GM12878 (cell line): Measurements from ENCODE around the gene CELF2. TPM values are rescaled to one million over a fixed set of nuclear protein-coding genes. Genes with fewer than 3 reads are reported as not detected.

Experiments
- ATAC-seq: fragments of 200-7000 bp; cut with Tn5 transposase; 3 replicates; pipeline ENCODE4 v1.9.1; 2020; ENCODE audit warnings: mild to moderate bottlenecking, moderate library complexity
- BruUV-seq: library from RNA; stranded (reverse); fragments of 400-500 nt; replicated peaks from 2 replicates; lab custom pipeline; 2021; lab: Mats Ljungman, UMichigan
- CTCF ChIA-PET: fragments of 300-600 bp; sonication (Branson Sonifier 250); formaldehyde crosslinking; extraction: SDS; loops from one replicate; lab custom pipeline; 2021; ENCODE audit warnings: inconsistent platforms; lab: Yijun Ruan, JAX
- POLR2A ChIA-PET: fragments of 350-600 bp; formaldehyde crosslinking; extraction: SDS; loops from one replicate; lab custom pipeline; 2021; ENCODE audit warnings: inconsistent platforms; lab: Charles Lee
- RAD21 ChIA-PET: fragments of 300-600 bp; sonication (Branson Sonifier 250); formaldehyde crosslinking; loops from one replicate; lab custom pipeline; 2023; ENCODE audit warnings: antibody characterized with exemption; ENCODE audit not compliant: unreplicated experiment; lab: Charles Lee
- SMC1A ChIA-PET: fragments of 300-600 bp; sonication (Branson Sonifier 250); formaldehyde crosslinking; loops from one replicate; lab custom pipeline; 2023; ENCODE audit not compliant: unreplicated experiment, uncharacterized antibody; lab: Charles Lee
- DNase-seq: peaks from one replicate; pipeline ENCODE4 v3.0.0-alpha.2; 2011; ENCODE audit warnings: low read depth, low spot score
- FAIRE-seq: peaks from 3 replicates; lab custom pipeline; 2011; peaks lifted over from hg19 to GRCh38; lab: Jason Lieb, UNC
- H2AFZ ChIP-seq: 2 replicates; pipeline ENCODE4 v1.6.0; 2011; ENCODE audit warnings: low read depth, low read length, control low read depth; ENCODE audit not compliant: control insufficient read depth
- H3K27ac ChIP-seq: 2 replicates; pipeline ENCODE4 v1.5.1; 2011; ENCODE audit warnings: control low read depth; ENCODE audit not compliant: control insufficient read depth, insufficient read depth
- H3K27me3 ChIP-seq, 2 experiments: replicated peaks in 1 of 2; 2 replicates each; pipeline versions ENCODE4 v1.6.0 to v1.6.1; 2011; ENCODE audit warnings: low read length in 1 of 2; ENCODE audit not compliant: control insufficient read depth in 2 of 2, insufficient read depth in 2 of 2
- H3K36me3 ChIP-seq, 2 experiments: 2 replicates each; pipeline ENCODE4 v1.5.1; 2011; ENCODE audit warnings: low read length in 1 of 2; ENCODE audit not compliant: control insufficient read depth in 2 of 2, insufficient read depth in 2 of 2
- H3K4me1 ChIP-seq: 2 replicates; pipeline ENCODE4 v1.6.1; 2011; ENCODE audit warnings: mild to moderate bottlenecking, low read length, moderate library complexity, mixed read lengths; ENCODE audit not compliant: control insufficient read depth, insufficient read depth
- H3K4me2 ChIP-seq: 2 replicates; pipeline ENCODE4 v1.6.0; 2011; ENCODE audit warnings: control low read depth; ENCODE audit not compliant: control insufficient read depth, insufficient read depth
- H3K4me3 ChIP-seq: fragments of 200-600 bp; sonication (generic); 2 replicates; pipeline ENCODE4 v1.5.1; 2016
- H3K79me2 ChIP-seq: 2 replicates; pipeline ENCODE4 v1.6.0; 2011; ENCODE audit warnings: low read length; ENCODE audit not compliant: control insufficient read depth, insufficient read depth
- H3K9ac ChIP-seq: 2 replicates; pipeline ENCODE4 v1.8.0; 2011; ENCODE audit warnings: low read length, control low read depth, mixed read lengths; ENCODE audit not compliant: control insufficient read depth, insufficient read depth
- H3K9me3 ChIP-seq: replicated peaks from 3 replicates; pipeline ENCODE4 v1.5.1; 2011; ENCODE audit warnings: mild to moderate bottlenecking, low read length; ENCODE audit not compliant: control insufficient read depth, insufficient read depth
- H4K20me1 ChIP-seq: 2 replicates; pipeline ENCODE4 v1.6.0; 2011; ENCODE audit not compliant: control insufficient read depth, insufficient read depth
- ASH2L ChIP-seq: fragments of 300-600, 200-600 bp; sonication (generic); IDR thresholded peaks from 2 replicates; pipeline ENCODE4 v1.6.1; 2017; ENCODE audit warnings: low read depth, mild to moderate bottlenecking, borderline replicate concordance
- CEBPB ChIP-seq, 2 experiments: fragments of 150-350 bp in 1 of 2; IDR thresholded peaks; 2 replicates each; pipeline ENCODE4 v1.6.1; 2012 to 2014; ENCODE audit warnings: low read depth in 2 of 2, low read length in 2 of 2, borderline replicate concordance in 1 of 2, inconsistent platforms in 1 of 2
- CHD1 ChIP-seq: IDR thresholded peaks from 2 replicates; pipeline ENCODE4 v1.6.1; 2012; ENCODE audit warnings: low read depth, low read length, improper control_type of control experiment
- KLF5 ChIP-seq: fragments of 450-650 bp; IDR thresholded peaks from 2 replicates; pipeline ENCODE4 v1.6.1; 2014; ENCODE audit warnings: mild to moderate bottlenecking; ENCODE audit not compliant: partially characterized antibody
- NFXL1 ChIP-seq: fragments of 450-650 bp; IDR thresholded peaks from 2 replicates; pipeline ENCODE4 v1.6.1; 2017; ENCODE audit warnings: antibody characterized with exemption, mild to moderate bottlenecking, borderline replicate concordance
- PKNOX1 ChIP-seq: fragments of 450-650 bp; IDR thresholded peaks from 2 replicates; pipeline ENCODE4 v1.6.1; 2016; ENCODE audit warnings: mild to moderate bottlenecking
- ZNF24 ChIP-seq: fragments of 450-650 bp; IDR thresholded peaks from 2 replicates; pipeline ENCODE4 v1.6.1; 2017; ENCODE audit warnings: antibody characterized with exemption, mild to moderate bottlenecking
- WGBS: methylation state at CpG from one replicate; pipeline ENCODE4 v1.1.6; 2016; ENCODE audit warnings: low lambda C conversion rate; ENCODE audit not compliant: insufficient replicate concordance, insufficient coverage; ENCODE audit errors: missing lambda C conversion rate; 5-methylcytosine and 5-hydroxymethylcytosine counted together
- in situ Hi-C: fragments of 300-500 bp; cut with MboI; formaldehyde crosslinking; loops from 9 replicates; pipeline ENCODE4 v1.14.3; 2018; ENCODE audit warnings: mixed read lengths
- intact Hi-C: fragments of 100-400 bp; cut with micrococcal nuclease; formaldehyde crosslinking; loops from one replicate; pipeline ENCODE4 v1.14.2; 2022; ENCODE audit not compliant: unreplicated experiment
- polyA plus RNA-seq, 11 experiments: library from polyadenylated mRNA; depleted of rRNA in 4 of 11; unstranded in 6 of 11; stranded (reverse) in 5 of 11; fragments of >200 nt; fragmentation: Nextera tagmentation in 4 of 11; fragmentation: Illumina TruSeq in 1 of 11; extraction: Ambion mirVana in 4 of 11; extraction: Trizol in 1 of 11; gene quantifications; 1 replicate in 1 of 11; 2 replicates in 10 of 11; pipeline versions ENCODE4 v1.2.1 to v1.2.3, GENCODE V29; 2011 to 2016; ENCODE audit warnings: inconsistent platforms in 2 of 11, missing spikeins in 2 of 11, low read depth in 1 of 11
- total RNA-seq, 4 experiments: library from RNA; depleted of rRNA in 3 of 4; stranded (reverse); fragments of >200 nt in 3 of 4; fragmentation: Illumina TruSeq in 1 of 4; extraction: Trizol in 1 of 4; gene quantifications; 2 replicates each; pipeline versions ENCODE4 v1.2.1 to v1.2.3, GENCODE V29; 2013 to 2021
- TF ChIP-seq, protein P1 (sequence below): IDR thresholded peaks from 2 replicates; pipeline ENCODE4 v1.6.1; 2011; ENCODE audit warnings: mild to moderate bottlenecking, low read depth, low read length, moderate library complexity; ENCODE audit not compliant: insufficient replicate concordance
- TF ChIP-seq, protein P2 (sequence below): fragments of 450-650 bp; IDR thresholded peaks from 2 replicates; pipeline ENCODE4 v1.6.1; 2017; ENCODE audit warnings: antibody characterized with exemption, mild to moderate bottlenecking, moderate library complexity

The CELF2 gene
- total and polyA plus RNA-seq, 10 of the 15 experiments (the other 5 are each of a cell fraction or from before 2014, with no cell fraction given): 20.8 to 129 (median 86.3) TPM

DNA sequence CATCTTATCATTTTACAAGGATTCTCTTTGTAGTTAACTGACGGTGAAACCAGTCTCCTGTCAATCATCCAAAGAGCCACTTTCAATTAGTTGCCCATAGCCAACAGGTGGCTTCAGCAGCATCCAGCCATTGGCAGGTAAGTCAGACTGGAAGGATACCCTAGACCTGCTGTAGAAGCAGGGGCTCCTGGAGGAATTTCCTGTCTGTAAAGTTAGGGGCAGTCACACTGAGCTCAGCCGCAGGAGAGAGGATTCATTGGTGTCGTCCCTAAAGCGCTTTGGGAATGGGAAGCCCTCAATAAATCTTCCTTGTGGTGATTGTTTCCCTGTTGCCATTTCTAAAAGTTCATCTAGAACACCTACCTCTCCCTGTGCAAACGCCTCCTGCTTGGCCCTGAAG lies 140.4 kb downstream of the CELF2 start:
- Histone ChIP-seq H3K4me2 (no peak overlapping the region), H3K79me2 (peaks cover 9% of the 10 kb centered on the region), H3K27ac (no peak overlapping the region), H3K9me3 (no peaks in the 10 kb centered on the region), H3K9ac (no peak overlapping the region), H2AFZ (no peak overlapping the region), H3K4me3 (no peak overlapping the region), H3K27me3 (no peaks in the 10 kb centered on the region), H4K20me1 (no peaks in the 10 kb centered on the region), H3K36me3 (no peaks in the 10 kb centered on the region)
- ATAC-seq (no peak), DNase-seq (no peak), FAIRE-seq (no peak)
- RAD21 ChIA-PET: no interaction called here
- intact Hi-C loops (no loop called here), in situ Hi-C loops (no loop called here)
- SMC1A ChIA-PET: interaction anchor here (1.0 to 4.3 kb wide), 5 partner anchors 12 to 47 kb away, joined by 3 to 24 read pairs (median 5); no protein-coding TSS in a partner anchor
- WGBS: 96% methylated on average over 5 of the region's 5 CpGs
- POLR2A ChIA-PET: interaction anchor here (0.6 to 1.1 kb wide), 2 partner anchors 9 to 98 kb away, joined by 3 to 5 read pairs; no protein-coding TSS in a partner anchor
- CTCF ChIA-PET: interaction anchor here (1.0 kb wide), 1 partner anchor 114 kb away, joined by 3 read pairs; no protein-coding TSS in a partner anchor
- TF ChIP-seq, protein P1, sequence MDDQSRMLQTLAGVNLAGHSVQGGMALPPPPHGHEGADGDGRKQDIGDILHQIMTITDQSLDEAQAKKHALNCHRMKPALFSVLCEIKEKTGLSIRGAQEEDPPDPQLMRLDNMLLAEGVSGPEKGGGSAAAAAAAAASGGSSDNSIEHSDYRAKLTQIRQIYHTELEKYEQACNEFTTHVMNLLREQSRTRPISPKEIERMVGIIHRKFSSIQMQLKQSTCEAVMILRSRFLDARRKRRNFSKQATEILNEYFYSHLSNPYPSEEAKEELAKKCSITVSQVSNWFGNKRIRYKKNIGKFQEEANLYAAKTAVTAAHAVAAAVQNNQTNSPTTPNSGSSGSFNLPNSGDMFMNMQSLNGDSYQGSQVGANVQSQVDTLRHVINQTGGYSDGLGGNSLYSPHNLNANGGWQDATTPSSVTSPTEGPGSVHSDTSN: peak; percentile 31
- TF ChIP-seq NFXL1 (no peak), CHD1 (no peak), PKNOX1 (peak; percentile 64), ASH2L (no peak), ZNF24 (no peak), CEBPB (IDR thresholded peaks at IDR 0.05; ENCODE audit: borderline replicate concordance in 1 of 2, low read depth in 2 of 2, low read length in 2 of 2) (no peak), KLF5 (no peak)
- TF ChIP-seq, protein P2, sequence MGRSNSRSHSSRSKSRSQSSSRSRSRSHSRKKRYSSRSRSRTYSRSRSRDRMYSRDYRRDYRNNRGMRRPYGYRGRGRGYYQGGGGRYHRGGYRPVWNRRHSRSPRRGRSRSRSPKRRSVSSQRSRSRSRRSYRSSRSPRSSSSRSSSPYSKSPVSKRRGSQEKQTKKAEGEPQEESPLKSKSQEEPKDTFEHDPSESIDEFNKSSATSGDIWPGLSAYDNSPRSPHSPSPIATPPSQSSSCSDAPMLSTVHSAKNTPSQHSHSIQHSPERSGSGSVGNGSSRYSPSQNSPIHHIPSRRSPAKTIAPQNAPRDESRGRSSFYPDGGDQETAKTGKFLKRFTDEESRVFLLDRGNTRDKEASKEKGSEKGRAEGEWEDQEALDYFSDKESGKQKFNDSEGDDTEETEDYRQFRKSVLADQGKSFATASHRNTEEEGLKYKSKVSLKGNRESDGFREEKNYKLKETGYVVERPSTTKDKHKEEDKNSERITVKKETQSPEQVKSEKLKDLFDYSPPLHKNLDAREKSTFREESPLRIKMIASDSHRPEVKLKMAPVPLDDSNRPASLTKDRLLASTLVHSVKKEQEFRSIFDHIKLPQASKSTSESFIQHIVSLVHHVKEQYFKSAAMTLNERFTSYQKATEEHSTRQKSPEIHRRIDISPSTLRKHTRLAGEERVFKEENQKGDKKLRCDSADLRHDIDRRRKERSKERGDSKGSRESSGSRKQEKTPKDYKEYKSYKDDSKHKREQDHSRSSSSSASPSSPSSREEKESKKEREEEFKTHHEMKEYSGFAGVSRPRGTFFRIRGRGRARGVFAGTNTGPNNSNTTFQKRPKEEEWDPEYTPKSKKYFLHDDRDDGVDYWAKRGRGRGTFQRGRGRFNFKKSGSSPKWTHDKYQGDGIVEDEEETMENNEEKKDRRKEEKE: no peak
- TF ChIP-seq, all 136 proteins: peak for 2
- BruUV-seq: no TSS peak
- H3K4me1 ChIP-seq: peaks cover 32% of the 10 kb centered on the region
